ENCODE results near the gene NCBP1.
"Not testable (repeated sequence)": the region's sequence is repeated elsewhere in the genome, so short reads cannot be mapped to it uniquely, and the experiment has no call there.

Gene NCBP1

DNA sequence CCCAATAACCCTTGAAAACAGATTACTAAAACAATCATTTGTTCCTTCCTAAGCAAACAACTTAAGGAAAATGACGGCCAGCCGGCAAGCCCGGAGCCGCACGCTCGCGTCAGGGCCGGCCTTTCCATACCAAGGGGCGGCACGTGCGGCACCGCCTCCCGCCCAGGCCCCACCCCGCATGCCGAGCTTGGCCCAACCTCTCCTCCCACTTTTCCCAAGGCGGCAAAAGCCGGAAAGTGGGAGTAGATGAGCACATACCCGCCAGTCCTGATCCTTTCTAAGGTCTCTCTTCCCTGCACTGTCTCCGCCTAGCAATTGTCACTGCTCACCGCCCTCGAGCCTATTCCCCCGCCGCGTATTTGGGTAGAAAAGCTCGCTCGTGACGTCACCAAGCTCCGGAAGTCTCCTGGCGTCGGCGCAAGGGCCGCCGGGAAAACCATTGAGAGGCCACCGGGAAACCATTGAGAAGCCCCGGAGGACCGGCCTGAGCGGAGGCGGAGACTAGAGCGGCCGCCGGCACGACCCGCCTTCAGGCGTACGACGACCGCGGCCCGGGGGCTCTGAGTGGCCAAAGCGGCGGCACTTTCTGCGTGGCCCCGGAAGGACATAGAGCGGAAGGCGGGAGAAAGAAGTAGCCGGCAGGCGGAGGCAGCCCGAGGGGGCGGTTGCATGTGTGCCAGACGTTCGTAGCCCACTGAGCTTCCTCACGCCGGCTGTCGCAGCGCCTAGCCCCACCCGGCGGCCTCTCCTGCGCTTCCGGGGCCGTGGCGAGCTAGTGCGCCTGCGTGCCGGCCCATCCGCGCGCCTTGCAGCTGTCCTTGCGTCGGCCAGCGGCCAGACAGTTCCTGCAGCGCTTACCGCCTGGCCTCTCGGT lies at the start of gene NCBP1, which contains the start of gene TSTD2:
TSS of gene NCBP1 (plus strand) at position 837 of the 874 bp plus-strand sequence. CDS start 61 bp downstream, outside the sequence.
TSS of gene TSTD2 (minus strand) at position 384 of the 874 bp plus-strand sequence. CDS start 5,806 bp downstream, outside the sequence.
- H3K9me3 ChIP-seq (ENCODE audit: low read length), result no peaks in the 10 kb centered on the region
- H3K4me3 ChIP-seq (ENCODE audit: low read length), result peak within 1 kb of the TSS; percentile 92
- H3K4me1 ChIP-seq (ENCODE audit: insufficient read depth, low read length), result peaks cover 23% of the 10 kb centered on the region
- no peaks in the 10 kb centered on the region for H3K27me3 ChIP-seq (ENCODE audit: insufficient read depth, low read length)
- H2AFZ ChIP-seq (ENCODE audit: low read depth, low read length), result peak within 1 kb of the TSS; percentile 60
- no peaks in the 10 kb centered on the region for H3K36me3 ChIP-seq (ENCODE audit: insufficient read depth, low read length)

DNA sequence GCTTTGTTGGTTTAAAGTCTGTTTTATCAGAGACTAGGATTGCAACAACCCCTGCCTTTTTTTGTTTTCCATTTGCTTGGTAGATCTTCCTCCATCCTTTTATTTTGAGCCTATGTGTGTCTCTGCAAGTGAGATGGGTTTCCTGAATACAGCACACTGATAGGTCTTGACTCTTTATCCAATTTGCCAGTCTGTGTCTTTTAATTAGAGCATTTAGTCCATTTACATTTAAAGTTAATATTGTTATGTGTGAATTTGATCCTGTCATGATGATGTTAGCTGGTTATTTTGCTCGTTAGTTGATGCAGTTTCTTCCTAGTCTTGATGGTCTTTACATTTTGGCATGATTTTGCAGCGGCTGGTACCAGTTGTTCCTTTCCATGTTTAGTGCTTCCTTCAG lies 48.8 kb upstream of the NCBP1 start:
- not testable (repeated sequence) for H3K36me3 ChIP-seq (ENCODE audit: insufficient read depth, low read length); H2AFZ ChIP-seq (ENCODE audit: low read depth, low read length); H3K4me1 ChIP-seq (ENCODE audit: insufficient read depth, low read length); H3K27me3 ChIP-seq (ENCODE audit: insufficient read depth, low read length); H3K9me3 ChIP-seq (ENCODE audit: low read length); H3K4me3 ChIP-seq (ENCODE audit: low read length)

GRCh38 chr9:97586909-97587308 lies 46.7 kb upstream of the NCBP1 start:
- not testable (repeated sequence) for H2AFZ ChIP-seq (ENCODE audit: low read depth, low read length); H3K4me1 ChIP-seq (ENCODE audit: insufficient read depth, low read length); H3K36me3 ChIP-seq (ENCODE audit: insufficient read depth, low read length); H3K27me3 ChIP-seq (ENCODE audit: insufficient read depth, low read length); H3K9me3 ChIP-seq (ENCODE audit: low read length); H3K4me3 ChIP-seq (ENCODE audit: low read length)

- no peak overlapping the region for H3K4me3 ChIP-seq (ENCODE audit: low read length)
- no peaks in the 10 kb centered on the region for H3K4me1 ChIP-seq (ENCODE audit: insufficient read depth, low read length)
- H3K27me3 ChIP-seq (ENCODE audit: insufficient read depth, low read length), result no peaks in the 10 kb centered on the region
- no peaks in the 10 kb centered on the region for H3K36me3 ChIP-seq (ENCODE audit: insufficient read depth, low read length)
- H3K9me3 ChIP-seq (ENCODE audit: low read length), result no peaks in the 10 kb centered on the region
- no peak overlapping the region for H2AFZ ChIP-seq (ENCODE audit: low read depth, low read length)
Measured at GRCh38 chr9:97591535-97591934, 42.1 kb upstream of the NCBP1 start.

GRCh38 chr9:97592126-97592525 lies 41.5 kb upstream of the NCBP1 start:
- Histone ChIP-seq H3K27me3 (ENCODE audit: insufficient read depth, low read length) (no peaks in the 10 kb centered on the region), H2AFZ (ENCODE audit: low read depth, low read length) (no peak overlapping the region), H3K36me3 (ENCODE audit: insufficient read depth, low read length) (no peaks in the 10 kb centered on the region)

DNA sequence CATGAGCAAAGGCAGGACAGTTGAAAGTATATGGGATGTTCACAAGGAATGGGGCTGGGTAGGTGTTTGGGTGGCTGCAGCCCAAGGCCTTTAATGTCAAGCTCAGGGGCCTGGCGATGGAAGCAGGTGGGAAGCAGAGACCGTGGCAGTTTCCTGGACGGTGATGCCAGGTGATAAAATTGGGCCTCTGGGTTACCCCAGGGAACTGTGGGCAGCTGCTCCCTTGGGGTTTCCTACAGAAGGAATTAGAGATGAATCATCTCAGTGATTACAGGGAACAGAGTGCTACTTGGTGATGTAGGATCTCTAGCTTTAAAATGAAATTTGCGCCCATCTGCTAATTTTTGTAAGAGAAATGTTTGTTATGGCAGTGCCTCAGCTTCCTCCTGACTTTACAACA lies 39.7 kb upstream of the NCBP1 start:
- H2AFZ ChIP-seq (ENCODE audit: low read depth, low read length), result no peak overlapping the region
- no peaks in the 10 kb centered on the region for H3K9me3 ChIP-seq (ENCODE audit: low read length)
- no peak overlapping the region for H3K4me3 ChIP-seq (ENCODE audit: low read length)
- no peaks in the 10 kb centered on the region for H3K4me1 ChIP-seq (ENCODE audit: insufficient read depth, low read length)
- H3K36me3 ChIP-seq (ENCODE audit: insufficient read depth, low read length), result no peaks in the 10 kb centered on the region
- H3K27me3 ChIP-seq (ENCODE audit: insufficient read depth, low read length), result no peaks in the 10 kb centered on the region

More at GRCh38 chr9:97592126-97592525, 41.5 kb upstream of the NCBP1 start:
- H3K4me1 ChIP-seq (ENCODE audit: insufficient read depth, low read length), result no peaks in the 10 kb centered on the region
- H3K4me3 ChIP-seq (ENCODE audit: low read length), result no peak overlapping the region
- H3K9me3 ChIP-seq (ENCODE audit: low read length), result no peaks in the 10 kb centered on the region

DNA sequence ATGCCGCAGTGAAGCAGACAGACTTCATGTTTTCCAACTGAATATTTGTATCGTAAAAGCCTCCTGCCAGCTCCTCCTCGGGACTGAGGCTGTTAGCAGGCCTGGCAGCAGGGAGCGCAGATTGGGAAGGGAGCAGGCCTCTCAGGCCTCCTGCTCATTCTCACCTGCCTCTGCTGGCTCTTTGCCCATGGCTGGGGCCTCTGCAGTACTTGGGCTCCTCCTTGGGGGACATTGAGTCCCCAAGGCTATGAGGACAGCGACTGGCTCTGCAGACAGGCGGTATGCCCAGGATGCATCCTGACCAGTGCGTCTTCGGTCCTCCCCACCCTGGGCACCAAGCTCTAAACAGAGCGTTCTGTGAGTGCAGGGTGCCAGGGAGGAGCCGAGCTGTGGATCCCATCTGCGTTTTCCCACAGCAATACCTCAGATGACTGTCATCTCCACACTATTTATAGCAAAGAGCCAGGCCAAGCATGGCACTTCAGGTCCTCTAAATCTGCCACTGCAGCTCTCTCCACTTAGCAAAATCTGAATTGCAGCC lies 39.2 kb upstream of the NCBP1 start:
- H3K36me3 ChIP-seq (ENCODE audit: insufficient read depth, low read length), result no peaks in the 10 kb centered on the region
- no peaks in the 10 kb centered on the region for H3K27me3 ChIP-seq (ENCODE audit: insufficient read depth, low read length)
- no peaks in the 10 kb centered on the region for H3K4me1 ChIP-seq (ENCODE audit: insufficient read depth, low read length)
- H3K4me3 ChIP-seq (ENCODE audit: low read length), result no peak overlapping the region
- H3K9me3 ChIP-seq (ENCODE audit: low read length), result no peaks in the 10 kb centered on the region
- no peak overlapping the region for H2AFZ ChIP-seq (ENCODE audit: low read depth, low read length)

DNA sequence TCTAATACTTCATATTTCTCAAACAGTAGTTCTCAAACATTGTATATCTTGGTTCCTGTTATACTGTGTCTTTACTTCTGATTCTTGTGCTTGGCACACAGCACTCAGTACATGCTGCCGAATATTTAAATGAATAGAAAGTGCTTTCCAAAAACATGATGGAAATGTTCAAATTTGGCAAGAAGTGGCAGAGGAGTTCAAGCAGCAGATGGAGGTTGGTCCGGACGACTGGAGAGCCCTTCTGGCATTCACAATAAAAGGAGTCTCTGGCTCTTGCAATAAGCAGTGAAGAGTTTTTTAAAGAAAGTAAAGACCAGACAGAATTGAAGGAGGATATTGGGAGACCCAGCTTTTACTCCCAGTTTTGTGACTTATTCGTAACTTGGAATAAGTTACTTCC lies 36.7 kb upstream of the NCBP1 start:
- no peaks in the 10 kb centered on the region for H3K4me1 ChIP-seq (ENCODE audit: insufficient read depth, low read length)
- H2AFZ ChIP-seq (ENCODE audit: low read depth, low read length), result no peak overlapping the region
- H3K9me3 ChIP-seq (ENCODE audit: low read length), result no peaks in the 10 kb centered on the region
- no peak overlapping the region for H3K4me3 ChIP-seq (ENCODE audit: low read length)
- H3K27me3 ChIP-seq (ENCODE audit: insufficient read depth, low read length), result no peaks in the 10 kb centered on the region
- H3K36me3 ChIP-seq (ENCODE audit: insufficient read depth, low read length), result peaks cover 22% of the 10 kb centered on the region

DNA sequence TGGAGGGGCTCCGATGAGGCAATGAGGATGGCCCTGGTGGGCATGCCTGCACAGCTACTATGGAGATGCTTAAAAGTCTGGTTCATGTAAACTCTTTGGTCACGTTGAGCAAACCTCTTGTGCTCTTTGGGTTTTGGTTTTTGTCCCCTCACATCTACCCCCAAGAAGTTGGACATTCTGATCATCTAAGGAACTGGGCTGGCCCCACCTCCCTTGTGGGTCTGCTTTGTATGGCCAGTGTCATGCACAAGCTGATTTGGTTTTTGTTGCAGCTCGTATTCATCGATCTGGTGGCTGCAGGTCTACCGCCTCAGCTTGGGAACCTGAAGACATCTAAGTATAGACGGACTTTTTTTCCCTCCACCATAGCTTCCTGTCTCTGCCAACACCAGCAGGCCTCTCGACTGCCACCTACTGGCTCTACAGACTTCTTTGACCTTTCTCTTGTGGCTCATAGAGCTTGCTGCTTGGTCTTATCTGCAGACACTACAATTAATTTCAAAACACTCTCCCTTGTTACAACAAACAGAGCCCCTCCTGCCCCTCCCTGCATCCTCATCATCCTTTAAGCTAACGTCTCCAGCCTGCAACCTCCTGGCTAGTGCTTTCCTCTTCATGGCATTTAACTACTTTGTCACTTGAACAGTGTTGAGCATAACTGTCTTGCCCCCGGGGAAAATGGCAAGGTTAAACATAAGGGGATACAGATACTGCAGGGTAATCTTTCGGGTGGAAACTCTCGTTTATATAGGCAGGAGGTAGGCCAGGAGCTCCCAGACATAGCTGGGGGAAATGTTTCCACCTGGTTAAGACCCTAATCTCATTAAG lies 34.9 kb upstream of the NCBP1 start:
- Histone ChIP-seq H3K4me3 (ENCODE audit: low read length) (no peak overlapping the region), H3K36me3 (ENCODE audit: insufficient read depth, low read length) (peaks cover 38% of the 10 kb centered on the region), H3K4me1 (ENCODE audit: insufficient read depth, low read length) (no peaks in the 10 kb centered on the region), H3K9me3 (ENCODE audit: low read length) (no peaks in the 10 kb centered on the region), H2AFZ (ENCODE audit: low read depth, low read length) (no peak overlapping the region), H3K27me3 (ENCODE audit: insufficient read depth, low read length) (no peaks in the 10 kb centered on the region)

DNA sequence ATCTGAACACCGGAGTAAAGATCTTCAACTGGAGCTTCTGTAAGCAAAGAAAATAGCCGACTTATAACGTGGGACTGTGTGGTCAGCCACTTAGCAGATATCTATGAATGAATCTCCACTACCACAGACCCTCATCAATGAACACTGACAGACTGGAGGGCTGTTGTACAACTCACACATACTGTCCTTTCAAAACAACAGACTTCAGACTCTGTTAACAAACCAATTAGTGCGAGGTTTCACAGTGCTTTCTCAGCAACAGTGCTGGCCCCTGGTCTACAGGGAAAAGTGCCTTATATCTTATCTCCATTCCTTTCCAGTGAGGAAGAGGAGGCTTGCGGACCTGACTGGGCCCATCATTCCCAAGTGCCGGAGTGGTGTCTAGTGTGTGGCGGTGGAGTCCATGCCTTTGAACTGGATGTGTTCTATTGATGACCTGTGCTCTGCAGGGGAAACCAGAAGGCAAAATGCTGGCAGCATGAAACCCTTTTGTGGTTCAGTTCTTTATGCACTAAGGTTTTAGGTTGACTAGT lies 34.2 kb upstream of the NCBP1 start:
- Histone ChIP-seq H3K9me3 (ENCODE audit: low read length) (no peaks in the 10 kb centered on the region), H3K27me3 (ENCODE audit: insufficient read depth, low read length) (no peaks in the 10 kb centered on the region), H3K4me1 (ENCODE audit: insufficient read depth, low read length) (no peaks in the 10 kb centered on the region), H3K36me3 (ENCODE audit: insufficient read depth, low read length) (peaks cover 42% of the 10 kb centered on the region), H3K4me3 (ENCODE audit: low read length) (no peak overlapping the region), H2AFZ (ENCODE audit: low read depth, low read length) (no peak overlapping the region)

GRCh38 chr9:97600531-97601227 lies 32.9 kb upstream of the NCBP1 start:
- Histone ChIP-seq H3K9me3 (ENCODE audit: low read length) (no peaks in the 10 kb centered on the region), H3K4me3 (ENCODE audit: low read length) (no peak overlapping the region), H3K36me3 (ENCODE audit: insufficient read depth, low read length) (peaks cover 55% of the 10 kb centered on the region), H3K4me1 (ENCODE audit: insufficient read depth, low read length) (no peaks in the 10 kb centered on the region), H2AFZ (ENCODE audit: low read depth, low read length) (no peak overlapping the region), H3K27me3 (ENCODE audit: insufficient read depth, low read length) (no peaks in the 10 kb centered on the region)

DNA sequence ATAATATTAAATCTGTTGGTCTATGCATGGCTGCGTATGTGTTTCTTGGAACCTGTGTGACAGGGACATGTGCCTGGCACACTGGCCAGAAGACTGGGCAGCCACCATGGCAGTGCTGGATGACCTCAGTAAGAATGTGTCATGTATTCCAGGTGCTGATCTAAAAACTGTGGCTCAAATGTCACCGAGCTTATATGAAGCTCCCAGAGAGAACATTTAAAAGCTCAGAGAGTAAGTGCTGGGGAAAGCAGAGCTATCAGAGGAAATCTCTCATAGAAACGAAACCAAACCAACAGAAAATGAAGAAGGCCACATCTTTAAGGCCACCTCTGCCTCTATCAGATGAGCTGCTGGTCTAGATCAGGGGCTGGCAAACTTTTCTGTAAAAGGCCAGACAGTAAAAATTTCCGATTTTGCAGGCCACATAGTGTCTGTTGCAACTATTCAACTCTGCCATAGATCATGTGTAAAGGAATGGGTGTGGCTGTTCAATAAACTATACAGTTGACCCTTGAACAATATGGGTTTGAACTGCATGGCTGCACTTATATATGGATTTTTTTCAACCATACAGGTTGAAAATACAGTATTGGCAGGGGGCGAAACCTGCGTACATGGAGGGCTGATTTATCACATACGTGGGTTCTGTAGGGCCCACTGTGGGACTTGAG lies 32.3 kb upstream of the NCBP1 start:
- Histone ChIP-seq H3K9me3 (ENCODE audit: low read length) (no peaks in the 10 kb centered on the region), H3K27me3 (ENCODE audit: insufficient read depth, low read length) (no peaks in the 10 kb centered on the region), H2AFZ (ENCODE audit: low read depth, low read length) (no peak overlapping the region), H3K4me3 (ENCODE audit: low read length) (no peak overlapping the region), H3K4me1 (ENCODE audit: insufficient read depth, low read length) (no peaks in the 10 kb centered on the region), H3K36me3 (ENCODE audit: insufficient read depth, low read length) (peaks cover 61% of the 10 kb centered on the region)
